ENCODE data around the gene KCTD21.
"Not testable (repeated sequence)": the region's sequence is repeated elsewhere in the genome, so short reads cannot be mapped to it uniquely, and the experiment has no call there.

The KCTD21 gene

DNA sequence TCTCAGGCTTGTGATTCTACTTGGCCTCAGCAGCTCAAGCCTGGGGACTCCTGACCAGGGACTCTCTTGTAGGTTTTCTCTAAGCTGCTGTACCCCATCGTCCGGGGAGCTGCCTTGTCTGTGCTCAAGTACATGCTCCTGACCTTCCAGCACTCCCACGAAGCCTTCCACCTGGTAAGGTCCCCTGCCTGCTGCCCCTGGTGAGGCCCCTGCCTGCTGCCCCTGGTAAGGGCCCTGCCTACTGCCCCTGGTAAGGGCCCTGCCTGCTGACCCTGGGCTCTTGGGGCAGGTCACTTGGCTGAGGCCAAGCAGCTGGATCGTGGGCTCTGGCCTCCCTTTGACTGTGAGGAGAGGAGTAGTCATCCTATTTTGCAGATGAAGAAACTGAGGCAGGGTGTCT is 11.6 kb upstream of the KCTD21 start:
- DNase-seq: no peak

GRCh38 chr11:78199653-78200015 is 11.2 kb upstream of the KCTD21 start:
- DNase-seq: no peak

DNA sequence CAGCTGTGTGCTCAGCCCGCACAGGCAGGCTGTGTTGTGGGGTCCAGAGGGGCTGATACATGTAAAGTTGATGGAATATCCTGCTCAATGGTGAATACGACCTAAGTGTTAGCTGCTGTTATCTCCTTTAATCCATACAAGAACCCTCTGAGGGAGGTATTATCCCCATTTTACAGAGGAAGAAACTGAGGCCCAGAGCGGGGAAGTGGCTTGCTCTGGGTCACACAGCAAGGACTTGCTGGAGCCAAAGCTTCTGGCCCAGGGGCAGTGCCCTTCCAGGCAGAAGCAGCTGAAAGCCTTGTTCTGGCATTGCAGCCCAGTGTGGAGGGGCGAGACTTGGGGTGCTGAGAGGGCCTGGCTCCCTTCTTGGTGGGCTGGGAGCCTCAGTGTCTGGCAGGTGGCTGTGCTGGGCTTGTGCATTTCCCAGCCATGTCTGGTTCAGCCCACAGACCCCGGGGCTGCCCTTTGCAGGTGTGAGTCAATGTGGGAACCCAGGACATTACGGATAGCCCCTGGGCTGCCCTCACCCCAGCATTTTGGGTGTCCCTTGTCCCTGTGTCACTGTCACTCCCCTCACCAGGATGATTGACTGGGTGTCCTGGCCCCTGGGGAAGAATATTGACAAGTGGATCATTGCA is 10.7 kb upstream of the KCTD21 start:
- DNase-seq: no peak

DNA sequence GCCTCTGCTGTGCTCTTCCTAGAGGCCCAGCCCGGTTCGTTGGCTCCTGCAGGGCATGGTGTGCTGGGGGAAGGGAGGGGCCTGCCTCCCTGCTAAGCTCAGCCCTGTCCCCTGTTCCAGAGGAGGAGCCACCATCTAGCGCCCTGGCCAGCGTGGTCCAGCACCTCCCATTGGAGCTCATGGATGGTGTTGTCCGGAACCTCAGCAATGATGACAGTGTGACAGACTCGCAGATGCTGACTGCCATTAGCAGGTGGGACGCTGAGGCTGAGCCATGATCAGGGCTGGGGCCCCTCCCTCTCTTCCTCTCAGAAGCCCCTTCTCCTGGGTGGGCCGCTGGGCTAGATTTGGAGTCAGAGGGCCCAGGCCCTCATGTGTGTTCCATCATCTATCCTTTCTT is 9.4 kb upstream of the KCTD21 start:
- DNase-seq: no peak

DNA sequence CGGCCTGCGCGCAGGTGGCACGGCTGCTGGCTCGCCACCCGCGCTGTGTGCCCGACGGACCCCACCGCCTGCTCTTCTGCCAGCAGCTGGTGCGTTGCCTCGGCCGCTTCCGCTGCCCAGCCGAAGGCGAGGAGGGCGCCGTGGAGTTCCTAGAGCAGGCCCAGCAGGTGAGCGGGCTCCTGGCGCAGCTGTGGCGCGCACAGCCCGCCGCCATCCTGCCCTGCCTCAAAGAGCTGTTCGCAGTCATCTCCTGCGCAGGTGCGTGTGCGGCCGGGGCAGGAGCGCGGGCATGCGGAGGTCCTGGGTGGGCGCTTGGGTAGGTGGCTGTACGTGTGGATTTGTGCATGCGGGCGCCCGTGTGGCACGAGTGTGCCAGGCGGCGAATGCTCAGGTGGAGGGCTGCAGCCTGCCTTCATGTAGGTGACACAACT is 8.2 kb upstream of the KCTD21 start:
- no peak for DNase-seq

DNA sequence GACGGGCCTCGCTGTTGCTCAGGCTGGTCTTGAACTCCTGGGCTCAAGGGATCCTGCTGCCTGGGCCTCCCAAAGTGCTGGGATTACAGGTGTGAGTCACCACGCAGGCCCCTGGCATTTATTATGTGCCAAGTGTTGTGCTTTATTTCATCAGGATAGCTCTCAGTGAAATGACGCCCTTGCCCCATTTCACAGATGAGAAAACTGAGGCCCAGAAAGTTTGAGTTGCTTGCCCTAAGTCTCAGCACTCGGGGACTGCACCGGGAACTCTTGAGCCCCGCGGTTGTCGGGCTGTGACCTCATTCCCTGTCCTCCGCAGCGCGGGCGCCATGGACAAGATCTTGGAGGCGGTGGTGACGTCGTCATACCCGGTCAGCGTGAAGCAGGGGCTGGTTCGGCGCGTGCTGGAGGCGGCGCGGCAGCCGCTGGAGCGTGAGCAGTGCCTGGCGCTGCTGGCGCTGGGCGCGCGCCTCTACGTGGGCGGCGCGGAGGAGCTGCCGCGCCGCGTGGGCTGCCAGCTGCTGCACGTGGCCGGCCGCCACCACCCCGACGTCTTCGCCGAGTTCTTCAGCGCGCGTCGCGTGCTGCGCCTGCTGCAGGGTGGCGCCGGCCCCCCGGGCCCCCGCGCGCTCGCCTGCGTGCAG is 7.6 kb upstream of the KCTD21 start:
- peak; percentile 59 for DNase-seq

- DNase-seq: no peak
Observed at GRCh38 chr11:78194490-78194889, 6.1 kb upstream of the KCTD21 start.

DNA sequence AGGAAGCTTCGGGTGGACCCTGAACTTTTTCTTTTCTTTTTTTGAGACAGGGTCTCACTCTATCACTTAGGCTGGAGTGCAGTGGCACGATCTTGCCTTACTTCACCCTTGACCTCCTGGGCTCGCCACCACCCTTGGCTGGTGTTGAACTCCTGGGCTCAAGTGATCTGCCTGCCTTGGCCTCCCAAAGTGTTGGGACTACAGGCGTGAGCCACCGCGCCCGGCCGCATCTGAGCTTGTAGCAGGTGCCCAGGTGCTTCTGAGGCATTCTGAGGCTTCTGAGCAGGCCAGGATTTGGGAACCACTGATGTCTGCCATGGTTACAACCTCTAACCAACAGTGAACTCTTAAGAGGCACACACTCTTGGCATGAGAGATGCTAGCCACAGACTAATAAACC is 5.4 kb upstream of the KCTD21 start:
- no peak for DNase-seq

GRCh38 chr11:78192911-78193351 is 4.5 kb upstream of the KCTD21 start:
- no peak for DNase-seq

DNA sequence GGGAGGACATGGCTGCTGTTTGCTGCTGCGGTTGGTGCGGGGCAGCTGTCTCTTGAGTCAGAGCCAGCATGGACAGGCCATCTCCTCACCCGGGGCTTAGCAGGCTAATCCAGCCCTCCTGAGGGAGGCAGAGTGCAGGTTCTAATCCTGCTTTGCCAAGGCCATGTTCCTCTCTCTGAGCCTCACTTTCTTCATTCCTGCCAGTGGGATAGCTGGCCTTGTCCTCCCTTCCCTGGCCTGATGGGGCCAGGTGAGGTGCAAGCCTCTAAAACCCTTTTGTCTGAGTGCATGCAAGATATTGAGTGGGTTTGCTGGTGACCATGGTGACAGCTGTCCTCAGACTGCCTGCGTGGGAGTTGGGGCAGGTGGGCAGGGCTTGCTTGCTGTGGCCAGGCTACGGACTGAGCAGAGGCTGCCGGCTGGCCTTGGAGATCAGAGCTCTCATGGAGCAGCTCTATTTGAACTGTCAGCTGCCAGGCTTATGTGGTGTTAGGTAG is 3.8 kb upstream of the KCTD21 start:
- DNase-seq: no peak

- DNase-seq: no peak
Observed at GRCh38 chr11:78190871-78191538, 2.6 kb upstream of the KCTD21 start.

DNA sequence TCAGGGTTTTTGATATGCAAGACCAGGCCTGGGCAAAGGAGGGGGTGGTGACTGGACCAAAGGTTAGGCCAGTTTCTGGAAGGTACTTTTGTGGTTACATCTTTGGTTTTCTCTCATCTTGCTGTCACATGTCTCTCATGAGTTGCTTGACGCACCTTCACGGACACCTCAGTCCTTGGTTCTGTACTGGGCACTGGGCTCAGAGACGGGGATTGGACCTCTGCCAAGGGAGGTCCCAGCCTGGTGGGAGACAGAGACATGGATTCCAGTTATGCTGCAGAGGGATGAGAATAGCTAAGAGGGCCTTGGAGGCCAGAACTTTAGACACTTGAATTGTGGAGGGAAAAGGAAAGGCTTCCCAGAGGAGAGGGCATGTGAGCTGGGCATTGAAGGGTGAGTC is 1.9 kb upstream of the KCTD21 start:
- DNase-seq: no peak

GRCh38 chr11:78189851-78190250 is 1.4 kb upstream of the KCTD21 start:
- no peak for DNase-seq

DNA sequence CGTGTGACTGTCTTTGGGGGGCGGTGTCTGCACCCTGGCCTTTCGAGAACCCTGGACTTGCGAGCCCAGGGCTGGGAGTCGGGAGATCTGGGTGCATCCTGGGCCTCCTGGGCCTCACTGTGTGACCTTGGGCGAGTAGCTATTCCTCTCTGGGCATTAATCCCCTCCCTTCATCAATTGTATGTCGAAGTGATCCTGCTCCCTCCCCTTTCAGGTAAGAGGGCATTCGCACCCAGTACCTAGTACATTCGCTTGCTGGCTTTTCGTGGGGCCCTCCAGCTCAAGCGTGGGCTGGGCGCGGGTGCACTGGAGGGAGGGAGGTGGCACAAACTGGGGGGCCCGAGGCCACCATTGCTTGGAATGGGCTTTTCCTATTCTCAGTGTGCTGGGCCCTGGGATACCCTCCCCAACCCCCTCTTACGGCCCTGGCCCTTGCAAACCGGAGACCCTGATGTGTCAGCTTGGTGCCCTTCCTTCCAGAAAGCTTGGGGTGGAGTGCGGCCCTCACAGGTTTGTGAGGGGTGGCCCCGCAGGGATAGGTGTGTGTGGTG is 823 bp upstream of the KCTD21 start:
- no peak for DNase-seq

DNA sequence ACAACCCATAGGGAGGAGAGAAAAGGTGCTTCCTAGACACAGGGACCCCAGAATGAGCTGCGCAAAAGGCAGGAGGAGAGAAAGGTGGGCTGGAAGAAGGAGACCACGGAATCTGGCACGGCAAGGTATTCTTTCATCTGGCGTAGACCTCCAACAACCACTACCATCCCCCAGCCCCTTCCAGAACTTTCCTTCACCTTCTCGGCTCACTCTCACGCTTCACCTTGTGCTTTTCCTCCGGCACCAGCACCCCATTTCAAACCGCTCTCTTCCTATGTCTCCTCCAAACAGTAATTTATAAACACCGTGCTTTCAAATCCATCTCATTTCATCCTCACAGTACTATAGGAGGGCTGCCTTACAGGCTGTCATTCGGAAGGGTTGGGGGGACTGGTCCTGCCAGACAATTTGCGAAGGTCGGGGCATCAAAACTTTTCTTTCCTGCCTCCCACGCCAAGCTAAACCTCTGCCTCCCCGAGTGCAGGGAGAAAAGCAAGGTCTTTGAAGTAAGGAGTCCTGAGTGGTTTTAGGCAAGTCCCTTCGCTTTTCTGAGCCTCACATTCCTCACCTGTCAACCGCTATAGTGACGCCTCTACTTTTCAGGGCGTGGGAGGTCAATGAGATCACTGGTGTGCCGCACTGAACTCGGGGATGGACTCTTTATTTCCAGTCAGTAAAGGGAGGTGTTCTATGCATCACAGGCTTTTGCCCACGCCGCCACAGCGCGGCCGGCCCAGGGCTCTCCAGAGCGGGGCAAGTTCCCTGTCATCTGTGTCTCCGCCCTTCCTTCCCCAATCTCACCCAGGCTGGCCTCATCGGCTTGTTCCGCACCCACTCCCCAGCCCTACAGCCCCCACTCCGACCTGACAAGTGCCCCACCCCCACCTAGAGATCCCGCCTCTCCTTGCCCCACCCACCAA is 800 bp downstream of the KCTD21 start:
- DNase-seq: no peak

- DNase-seq: no peak
Observed at GRCh38 chr11:78181185-78181584, 7.2 kb downstream of the KCTD21 start.

GRCh38 chr11:78180751-78181150 is 7.7 kb downstream of the KCTD21 start:
- DNase-seq: no peak

DNA sequence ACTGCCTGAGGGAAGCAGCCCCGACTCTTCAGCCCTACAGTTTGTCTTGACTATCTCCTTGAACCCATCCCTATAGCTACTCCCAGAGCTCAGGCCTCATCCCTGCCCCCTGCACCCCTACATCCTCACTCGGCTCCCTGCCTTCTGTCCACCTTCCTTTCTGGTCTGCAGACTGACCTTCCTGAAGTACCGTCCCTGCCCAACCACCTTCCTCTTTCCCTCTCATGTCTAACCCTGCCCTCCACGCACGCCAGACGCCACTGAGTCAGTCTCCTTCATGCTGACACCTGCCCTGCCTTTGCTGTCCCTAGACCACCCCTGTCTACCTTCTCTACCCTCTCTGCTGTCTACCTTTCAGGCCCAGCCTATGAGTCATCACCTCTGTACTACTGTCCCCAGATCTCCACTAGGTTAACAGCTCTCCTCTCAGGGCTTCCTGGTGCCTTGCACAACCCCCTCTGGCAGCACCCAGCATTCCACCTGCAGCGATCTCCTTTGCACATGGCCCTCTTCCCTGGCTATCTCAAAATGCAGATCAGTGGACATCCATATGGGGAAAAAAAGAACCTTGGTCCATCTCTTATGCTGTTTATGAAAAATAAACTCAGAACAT is 8.9 kb downstream of the KCTD21 start:
- no peak for DNase-seq

- no peak for DNase-seq
Observed at GRCh38 chr11:78177216-78177615, 11.2 kb downstream of the KCTD21 start.

GRCh38 chr11:78176605-78177141 is 11.8 kb downstream of the KCTD21 start:
- no peak for DNase-seq

GRCh38 chr11:78175862-78176261 is 12.6 kb downstream of the KCTD21 start:
- DNase-seq: not testable (repeated sequence)

- DNase-seq: no peak
Observed at GRCh38 chr11:78171951-78172350, 16.5 kb downstream of the KCTD21 start.
